Osteocyte (in vitro differentiated cells): Measurements from ENCODE around the gene PPM1F. TPM values are rescaled to one million over a fixed set of nuclear protein-coding genes. Genes with fewer than 3 reads are reported as not detected.

Experiments
- DNase-seq: peaks from one replicate; pipeline ENCODE4 v3.0.0; 2021; ENCODE audit warnings: mixed read lengths; ENCODE audit not compliant: unreplicated experiment; ENCODE audit errors: extremely low spot score
- H3K27ac Mint-ChIP-seq: one replicate; pipeline ENCODE4 v1.8.0; 2021; ENCODE audit warnings: mild to moderate bottlenecking, mixed read lengths; ENCODE audit not compliant: unreplicated experiment
- H3K27me3 Mint-ChIP-seq: one replicate; pipeline ENCODE4 v1.8.0; 2021; ENCODE audit warnings: mixed read lengths; ENCODE audit not compliant: unreplicated experiment
- H3K36me3 Mint-ChIP-seq: one replicate; pipeline ENCODE4 v1.8.0; 2021; ENCODE audit warnings: mixed read lengths; ENCODE audit not compliant: unreplicated experiment
- H3K4me1 Mint-ChIP-seq: one replicate; pipeline ENCODE4 v1.8.0; 2021; ENCODE audit warnings: mixed read lengths; ENCODE audit not compliant: unreplicated experiment
- H3K4me3 Mint-ChIP-seq: one replicate; pipeline ENCODE4 v1.8.0; 2021; ENCODE audit warnings: mild to moderate bottlenecking, moderate library complexity, mixed read lengths; ENCODE audit not compliant: unreplicated experiment
- H3K9me3 Mint-ChIP-seq: one replicate; pipeline ENCODE4 v1.8.0; 2021; ENCODE audit warnings: mixed read lengths; ENCODE audit not compliant: unreplicated experiment
- total RNA-seq: library from RNA; stranded (reverse); gene quantifications from 2 replicates; pipeline ENCODE4 v1.2.1, GENCODE V29; 2021
- TF ChIP-seq, protein P1 (sequence below): fragments of 200-600 bp; sonication (generic); IDR thresholded peaks from 2 replicates; pipeline ENCODE4 v1.5.0; 2021; ENCODE audit warnings: antibody characterized with exemption, mild to moderate bottlenecking, moderate library complexity

The PPM1F gene
- total RNA-seq, 1 donor from 2014 or later = 40.2 TPM

DNA sequence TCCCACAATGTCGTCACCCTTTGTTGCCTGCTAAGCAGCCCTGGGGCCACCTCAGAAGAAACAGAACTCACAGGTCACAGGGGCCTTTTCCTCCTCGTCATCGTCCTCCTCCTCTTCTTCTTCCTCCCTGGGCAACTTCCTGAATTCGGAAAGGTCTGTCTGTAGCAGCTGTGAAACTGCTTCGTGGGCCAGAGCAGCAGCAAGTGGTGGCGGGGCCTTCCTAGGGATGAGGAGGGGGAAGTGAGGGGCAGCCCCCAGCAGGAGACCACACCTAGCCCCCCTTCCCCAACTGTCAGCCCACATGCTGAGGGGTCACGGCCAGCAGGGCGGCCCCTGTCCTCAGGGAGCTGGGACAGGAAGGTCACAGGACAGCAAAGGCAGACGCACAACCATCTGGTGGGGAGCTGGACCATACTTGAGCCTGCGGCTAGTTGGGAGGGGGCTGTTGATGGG lies 13.2 kb downstream of the PPM1F start:
- Mint-ChIP-seq H3K4me3 (no peak overlapping the region), H3K9me3 (no peaks in the 10 kb centered on the region), H3K27ac (peak overlapping the region; percentile 98), H3K36me3 (peaks cover 4% of the 10 kb centered on the region), H3K4me1 (peaks cover 67% of the 10 kb centered on the region), H3K27me3 (no peaks in the 10 kb centered on the region)
- no peak for DNase-seq
- TF ChIP-seq, protein P1, sequence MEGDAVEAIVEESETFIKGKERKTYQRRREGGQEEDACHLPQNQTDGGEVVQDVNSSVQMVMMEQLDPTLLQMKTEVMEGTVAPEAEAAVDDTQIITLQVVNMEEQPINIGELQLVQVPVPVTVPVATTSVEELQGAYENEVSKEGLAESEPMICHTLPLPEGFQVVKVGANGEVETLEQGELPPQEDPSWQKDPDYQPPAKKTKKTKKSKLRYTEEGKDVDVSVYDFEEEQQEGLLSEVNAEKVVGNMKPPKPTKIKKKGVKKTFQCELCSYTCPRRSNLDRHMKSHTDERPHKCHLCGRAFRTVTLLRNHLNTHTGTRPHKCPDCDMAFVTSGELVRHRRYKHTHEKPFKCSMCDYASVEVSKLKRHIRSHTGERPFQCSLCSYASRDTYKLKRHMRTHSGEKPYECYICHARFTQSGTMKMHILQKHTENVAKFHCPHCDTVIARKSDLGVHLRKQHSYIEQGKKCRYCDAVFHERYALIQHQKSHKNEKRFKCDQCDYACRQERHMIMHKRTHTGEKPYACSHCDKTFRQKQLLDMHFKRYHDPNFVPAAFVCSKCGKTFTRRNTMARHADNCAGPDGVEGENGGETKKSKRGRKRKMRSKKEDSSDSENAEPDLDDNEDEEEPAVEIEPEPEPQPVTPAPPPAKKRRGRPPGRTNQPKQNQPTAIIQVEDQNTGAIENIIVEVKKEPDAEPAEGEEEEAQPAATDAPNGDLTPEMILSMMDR = no peak

DNA sequence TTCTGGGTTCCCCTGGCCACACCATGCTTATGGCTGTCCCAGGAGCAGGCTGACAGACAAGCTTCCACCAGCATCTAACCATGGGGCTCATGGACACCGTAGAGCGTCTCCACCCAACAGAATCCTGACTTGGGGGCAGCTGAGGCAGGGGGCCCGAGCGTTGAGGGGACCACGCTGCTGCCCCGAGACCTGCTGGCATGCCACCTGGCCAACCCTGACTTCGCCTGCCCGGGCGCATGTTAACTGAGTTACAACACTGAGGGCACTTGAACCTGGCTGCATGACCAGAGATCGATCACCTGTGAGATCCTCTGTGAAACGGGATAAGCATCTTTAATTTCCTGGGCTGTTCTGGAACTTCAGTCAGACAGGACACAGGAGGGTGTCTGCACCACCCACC lies 13.7 kb downstream of the PPM1F start:
- H3K27ac Mint-ChIP-seq = peak overlapping the region; percentile 98
- TF ChIP-seq, protein P1 = no peak

GRCh38 chr22:21938071-21938822 lies 14.4 kb downstream of the PPM1F start:
- TF ChIP-seq, protein P1 = peak; percentile 85
- DNase-seq = peak; percentile 98
- Mint-ChIP-seq H3K27ac (peak overlapping the region; percentile 98), H3K27me3 (no peaks in the 10 kb centered on the region), H3K9me3 (no peaks in the 10 kb centered on the region), H3K36me3 (peaks cover 6% of the 10 kb centered on the region), H3K4me3 (peak overlapping the region; percentile 86), H3K4me1 (peaks cover 64% of the 10 kb centered on the region)

More for the DNA sequence above, 13.7 kb downstream of the PPM1F start:
- Mint-ChIP-seq H3K4me1 (peaks cover 65% of the 10 kb centered on the region), H3K4me3 (peak overlapping the region; percentile 86), H3K9me3 (no peaks in the 10 kb centered on the region), H3K36me3 (peaks cover 4% of the 10 kb centered on the region), H3K27me3 (no peaks in the 10 kb centered on the region)
- DNase-seq = no peak

- Mint-ChIP-seq H3K36me3 (peaks cover 10% of the 10 kb centered on the region), H3K27me3 (no peaks in the 10 kb centered on the region), H3K9me3 (no peaks in the 10 kb centered on the region), H3K4me1 (peaks cover 60% of the 10 kb centered on the region), H3K4me3 (peak overlapping the region; percentile 86), H3K27ac (peak overlapping the region; percentile 98)
- no peak for DNase-seq
- TF ChIP-seq, protein P1 = no peak
Measured at GRCh38 chr22:21937821-21938070, 14.9 kb downstream of the PPM1F start.

DNA sequence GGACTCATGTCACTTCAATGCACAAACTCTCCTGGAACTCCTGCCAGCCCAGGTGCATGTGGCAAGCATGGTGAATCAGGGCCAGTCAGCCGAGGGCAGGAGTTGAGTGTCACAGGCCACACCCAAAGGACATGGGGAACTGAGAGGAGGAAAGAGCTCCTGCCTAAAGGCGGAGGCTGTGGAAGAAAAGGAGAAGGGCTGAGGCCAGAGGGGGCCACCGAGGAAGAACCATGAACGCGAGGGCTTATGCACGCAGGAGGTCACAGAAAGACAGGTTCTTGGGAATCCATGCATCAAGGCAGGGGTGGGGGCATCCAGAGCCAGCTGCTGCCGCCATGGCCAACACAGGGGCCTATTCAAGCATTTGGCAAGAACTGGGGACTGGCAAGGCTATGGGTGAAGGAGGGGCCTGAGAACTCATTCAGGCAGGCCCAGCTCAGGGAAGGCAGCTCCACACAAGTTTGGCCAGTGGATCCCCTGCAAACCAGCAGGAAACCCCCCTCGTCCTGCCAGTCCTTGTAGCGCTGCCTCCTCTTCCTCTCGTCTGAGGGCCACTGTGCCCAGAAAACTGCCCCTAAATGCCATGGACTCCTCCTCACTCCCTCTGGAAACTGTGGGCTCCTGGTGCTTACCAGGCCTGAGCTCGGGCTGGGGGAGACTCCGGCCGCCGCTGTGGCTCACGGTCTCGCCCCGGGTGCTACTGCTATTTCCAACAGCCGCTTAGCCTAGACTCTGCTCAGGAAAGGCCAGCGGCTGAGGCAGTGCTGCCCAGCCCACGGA lies 15.4 kb downstream of the PPM1F start:
- H3K4me3 Mint-ChIP-seq = peak overlapping the region; percentile 86

More for the DNA sequence above, 15.4 kb downstream of the PPM1F start:
- H3K4me1 Mint-ChIP-seq = peaks cover 55% of the 10 kb centered on the region
- H3K9me3 Mint-ChIP-seq = no peaks in the 10 kb centered on the region
- no peak for DNase-seq
- peak overlapping the region; percentile 98 for H3K27ac Mint-ChIP-seq
- peaks cover 10% of the 10 kb centered on the region for H3K36me3 Mint-ChIP-seq
- TF ChIP-seq, protein P1 = no peak
- H3K27me3 Mint-ChIP-seq = no peaks in the 10 kb centered on the region
